Kidney (tissue), 14 donors: ENCODE results near the gene DNAL4. TPM values are rescaled to one million over a fixed set of nuclear protein-coding genes. Genes with fewer than 3 reads are reported as not detected.
A peak's percentile ranks its signal among the peaks of the same experiment; 100 is the strongest.

Experiments used
- DNase-seq, 5 donors: peaks; one replicate each; pipeline ENCODE4 v3.0.0-alpha.2; 2013 to 2020
- FAIRE-seq: peaks from 2 replicates; lab custom pipeline; 2012; peaks lifted over from hg19 to GRCh38; lab: Jason Lieb, UNC
- H3K27ac ChIP-seq, 2 donors: one replicate each; pipeline ENCODE4 v1.7.0; 2013; ENCODE audit warnings: low read depth in 2 of 2, low read length in 2 of 2, inconsistent platforms in 1 of 2
- H3K27me3 ChIP-seq: one replicate; pipeline ENCODE4 v1.7.1; 2013; ENCODE audit warnings: low read length, inconsistent platforms; ENCODE audit not compliant: control insufficient read depth, insufficient read depth
- H3K36me3 ChIP-seq, 3 donors: one replicate each; pipeline versions ENCODE4 v1.7.0 to v1.7.1; 2013; ENCODE audit warnings: low read length in 3 of 3, control low read depth in 1 of 3, inconsistent platforms in 1 of 3; ENCODE audit not compliant: insufficient read depth in 3 of 3, control insufficient read depth in 2 of 3
- H3K4me1 ChIP-seq, 3 donors: one replicate each; pipeline versions ENCODE4 v1.7.0 to v1.7.1; 2013; ENCODE audit warnings: low read length in 3 of 3, inconsistent platforms in 1 of 3, low read depth in 1 of 3; ENCODE audit not compliant: control insufficient read depth in 2 of 3, insufficient read depth in 2 of 3
- H3K4me3 ChIP-seq, 3 donors: one replicate each; pipeline versions ENCODE4 v1.7.0 to v1.8.1; 2013; ENCODE audit warnings: low read length in 3 of 3, control low read depth in 1 of 3, inconsistent platforms in 1 of 3
- H3K9ac ChIP-seq, 3 donors: one replicate each; pipeline versions ENCODE4 v1.7.0 to v1.7.1; 2013; ENCODE audit warnings: low read length in 3 of 3, control low read depth in 1 of 3, inconsistent platforms in 1 of 3
- H3K9me3 ChIP-seq, 3 donors: one replicate each; pipeline versions ENCODE4 v1.7.0 to v1.7.1; 2013; ENCODE audit warnings: low read length in 3 of 3, control low read depth in 1 of 3, inconsistent platforms in 1 of 3; ENCODE audit not compliant: control insufficient read depth in 2 of 3, insufficient read depth in 1 of 3
- CTCF ChIP-seq: IDR thresholded peaks from 3 replicates; pipeline ENCODE4 v1.5.1; 2012; ENCODE audit warnings: mild to moderate bottlenecking, moderate library complexity, borderline replicate concordance; ENCODE audit not compliant: insufficient read depth; ENCODE audit errors: extremely low read depth
- intact Hi-C: fragments of 100-400 bp; cut with DNase I; formaldehyde crosslinking; loops from one replicate; pipeline ENCODE4 v1.11.1; 2022
- polyA plus RNA-seq: library from polyadenylated mRNA; stranded (reverse); fragments of 350-450 nt; fragmentation: Illumina TruSeq; extraction: RNeasy Lipid Tissue Mini Kit (QIAGEN cat#74804); gene quantifications from one replicate; pipeline ENCODE4 v1.2.3, GENCODE V29; 2014; ENCODE audit warnings: low read depth, low replicate concordance; ENCODE audit not compliant: insufficient read depth
- total RNA-seq: library from RNA; stranded (reverse); fragmentation: NEBNext Ultra II Directional; extraction: Animal tissue kit (Norgen Biotek cat#: 25700); gene quantifications from one replicate; pipeline ENCODE4 v1.2.1, GENCODE V29; 2021
- donor health status: control.
- donor health status: control.
- donor health status: control.
- donor health status: control.
- donor health status: control.
- donor health status: DM: yes; HTN: yes; CAD: no.
- donor health status: Normal renal cell carcinoma (clear cell type).

The DNAL4 gene
- total and polyA plus RNA-seq, 2 donors from 2014 or later: 26.5 to 39.7 TPM

GRCh38 chr22:38750104-38750503 is 43.8 kb downstream of the DNAL4 start:
- Histone ChIP-seq H3K4me1 (peaks cover 0 to 14% (median 8%) of the 10 kb centered on the region in 3 donors), H3K27me3 (no peaks in the 10 kb centered on the region), H3K9me3 (no peaks in the 10 kb centered on the region), H3K27ac (no peak overlapping the region), H3K36me3 (peaks cover 0 to 57% (median 41%) of the 10 kb centered on the region in 3 donors), H3K4me3 (no peak overlapping the region), H3K9ac (no peak overlapping the region)
- DNase-seq (peak in 1 of 5 donors; percentile 72), FAIRE-seq (no peak)
- TF ChIP-seq CTCF: no peak
- intact Hi-C loops: no loop called here

GRCh38 chr22:38748487-38749136 is 45.3 kb downstream of the DNAL4 start:
- DNase-seq (peak in 2 of 5 donors; percentile 28 to 60), FAIRE-seq (no peak)
- no peak overlapping the region for H3K9ac ChIP-seq
- no peaks in the 10 kb centered on the region for H3K27me3 ChIP-seq
- no peak overlapping the region for H3K4me3 ChIP-seq
- H3K4me1 ChIP-seq: peaks cover 0 to 13% (median 5%) of the 10 kb centered on the region in 3 donors
- TF ChIP-seq CTCF: no peak
- no peaks in the 10 kb centered on the region for H3K9me3 ChIP-seq
- H3K27ac ChIP-seq: peak overlapping the region; percentile 30 to 32
- H3K36me3 ChIP-seq: peaks cover 0 to 69% (median 47%) of the 10 kb centered on the region in 3 donors
- intact Hi-C loops: no loop called here

- no peak overlapping the region for H3K4me3 ChIP-seq
- no peaks in the 10 kb centered on the region for H3K27me3 ChIP-seq
- no peak overlapping the region for H3K27ac ChIP-seq
- TF ChIP-seq CTCF: no peak
- DNase-seq (no peak), FAIRE-seq (no peak)
- intact Hi-C loops: no loop called here
- peaks cover 0 to 79% (median 46%) of the 10 kb centered on the region in 3 donors for H3K36me3 ChIP-seq
- no peak overlapping the region for H3K9ac ChIP-seq
- H3K4me1 ChIP-seq: no peaks in the 10 kb centered on the region
- no peaks in the 10 kb centered on the region for H3K9me3 ChIP-seq
Measured at GRCh38 chr22:38745676-38746460, 48.1 kb downstream of the DNAL4 start.
